ENCODE measurements around the gene BPIFB3.

The BPIFB3 gene

GRCh38 chr20:33053291-33054106 lies at the start of gene BPIFB3:
Gene BPIFB3, plus strand, starts transcription at chr20:33053903. Its CDS starts 1,533 bp downstream, at chr20:33055436.
- DNase-seq (ENCODE audit: low read depth): no peak

GRCh38 chr20:33004141-33004751 lies 49.5 kb upstream of the BPIFB3 start, which contains the start of gene SUN5:
Gene SUN5, minus strand, starts transcription at chr20:33004433. Its CDS starts 93 bp downstream, at chr20:33004340.
- DNase-seq (ENCODE audit: low read depth): no peak

- no peak for DNase-seq (ENCODE audit: low read depth)
Measured at GRCh38 chr20:33005132-33005566, 48.6 kb upstream of the BPIFB3 start.

GRCh38 chr20:33005908-33006775 lies 47.6 kb upstream of the BPIFB3 start:
- DNase-seq (ENCODE audit: low read depth): no peak

GRCh38 chr20:33006776-33007375 lies 46.8 kb upstream of the BPIFB3 start:
- DNase-seq (ENCODE audit: low read depth): no peak

GRCh38 chr20:33007376-33008335 lies 46.0 kb upstream of the BPIFB3 start, which contains the start of gene BPIFB2:
Gene BPIFB2, plus strand, starts transcription at chr20:33007704. Its CDS starts 871 bp downstream, at chr20:33008575.
- DNase-seq (ENCODE audit: low read depth): no peak

GRCh38 chr20:33008336-33009213 lies 45.1 kb upstream of the BPIFB3 start:
- DNase-seq (ENCODE audit: low read depth): no peak

- no peak for DNase-seq (ENCODE audit: low read depth)
Measured at GRCh38 chr20:33009214-33010132, 44.2 kb upstream of the BPIFB3 start.

GRCh38 chr20:33010133-33010504 lies 43.6 kb upstream of the BPIFB3 start:
- no peak for DNase-seq (ENCODE audit: low read depth)

GRCh38 chr20:33010674-33011449 lies 42.8 kb upstream of the BPIFB3 start:
- DNase-seq (ENCODE audit: low read depth): no peak

- no peak for DNase-seq (ENCODE audit: low read depth)
Measured at GRCh38 chr20:33012327-33013189, 41.1 kb upstream of the BPIFB3 start.

GRCh38 chr20:33013701-33014326 lies 39.9 kb upstream of the BPIFB3 start:
- no peak for DNase-seq (ENCODE audit: low read depth)

- DNase-seq (ENCODE audit: low read depth): no peak
Measured at GRCh38 chr20:33014336-33015113, 39.2 kb upstream of the BPIFB3 start.

GRCh38 chr20:33015114-33015484 lies 38.6 kb upstream of the BPIFB3 start:
- DNase-seq (ENCODE audit: low read depth): no peak

All from activated T-cell treated with anti-CD3 and anti-CD28 coated beads for 48 hours (primary cell).